Subcutaneous abdominal adipose tissue (tissue), 5 donors: ENCODE results near the gene NAIF1.

Experiments used
- H3K27ac ChIP-seq: one replicate; pipeline ENCODE4 v1.7.0; 2013; ENCODE audit warnings: low read depth, mild to moderate bottlenecking, inconsistent platforms, low read length, moderate library complexity
- H3K27me3 ChIP-seq, 5 donors: one replicate each; pipeline ENCODE4 v1.7.0; 2013; ENCODE audit warnings: low read length in 5 of 5, inconsistent platforms in 1 of 5; ENCODE audit not compliant: control insufficient read depth in 5 of 5, insufficient read depth in 4 of 5
- H3K36me3 ChIP-seq, 5 donors: one replicate each; pipeline ENCODE4 v1.7.0; 2013; ENCODE audit warnings: low read length in 5 of 5; ENCODE audit not compliant: control insufficient read depth in 5 of 5, insufficient read depth in 5 of 5
- H3K4me1 ChIP-seq, 5 donors: one replicate each; pipeline ENCODE4 v1.7.0; 2013; ENCODE audit warnings: low read length in 5 of 5, mild to moderate bottlenecking in 3 of 5, moderate library complexity in 1 of 5; ENCODE audit not compliant: control insufficient read depth in 5 of 5, insufficient read depth in 5 of 5
- H3K4me3 ChIP-seq, 5 donors: one replicate each; pipeline ENCODE4 v1.7.0; 2013; ENCODE audit warnings: low read length in 5 of 5, low read depth in 1 of 5
- H3K9ac ChIP-seq, 5 donors: one replicate each; pipeline ENCODE4 v1.7.0; 2013; ENCODE audit warnings: low read length in 5 of 5, mild to moderate bottlenecking in 4 of 5, moderate library complexity in 3 of 5
- H3K9me3 ChIP-seq, 5 donors: one replicate each; pipeline ENCODE4 v1.7.0; 2013; ENCODE audit warnings: low read length in 5 of 5; ENCODE audit not compliant: control insufficient read depth in 5 of 5
- donor health status: healthy.
- donor health status: healthy.
- donor health status: healthy.
- donor health status: healthy.
- donor health status: healthy.

NAIF1 gene

DNA sequence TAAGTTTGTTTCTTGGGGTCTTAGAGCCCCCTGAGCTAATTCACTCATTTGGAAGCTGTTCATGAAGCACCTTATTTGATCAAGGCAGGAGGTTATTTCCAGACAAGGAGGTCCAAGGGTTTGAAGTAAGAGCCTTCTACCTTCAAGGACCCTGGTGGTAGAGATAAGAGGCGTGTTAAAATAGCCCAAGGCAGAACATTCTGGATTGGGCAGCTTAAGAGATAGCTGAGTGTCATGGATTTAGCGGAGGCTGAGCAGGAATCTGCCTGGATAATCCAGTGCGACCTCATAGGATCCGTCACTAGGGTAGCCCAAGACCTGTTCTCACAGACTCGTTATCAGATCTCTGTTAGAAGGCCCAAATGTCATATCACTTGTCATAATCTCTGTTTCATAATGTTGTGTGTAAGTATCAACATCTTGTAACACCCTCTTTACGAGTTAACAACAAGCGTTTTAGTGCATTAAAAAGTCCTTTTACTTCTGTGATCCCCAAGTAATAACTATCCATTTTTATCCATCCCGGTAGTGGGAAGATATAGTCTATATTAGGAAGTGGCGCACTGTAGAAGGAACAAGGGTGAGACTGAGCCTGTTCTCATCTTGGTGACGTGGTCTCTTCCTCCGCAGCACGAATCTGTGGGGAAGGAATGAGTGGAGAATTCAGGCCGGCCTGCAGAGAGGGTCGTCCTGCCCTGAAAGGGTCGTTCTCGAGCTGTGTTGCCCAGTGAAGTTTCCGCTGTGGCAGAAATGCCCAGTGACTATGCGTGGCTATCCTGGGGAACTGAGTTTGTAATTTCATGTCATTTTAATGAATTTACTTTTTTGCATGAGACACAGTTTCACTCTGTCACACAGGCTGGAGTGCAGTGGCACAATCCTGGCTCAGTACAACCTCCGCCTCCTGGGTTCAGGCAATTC lies 29.8 kb upstream of the NAIF1 start:
- peaks cover 0 to 15% (median 6%) of the 10 kb centered on the region in 5 donors for H3K36me3 ChIP-seq
- H3K4me3 ChIP-seq = peak overlapping the region in 1 of 5 donors; percentile 83
- no peaks in the 10 kb centered on the region for H3K9me3 ChIP-seq
- H3K27ac ChIP-seq = no peak overlapping the region
- H3K27me3 ChIP-seq = no peaks in the 10 kb centered on the region
- H3K4me1 ChIP-seq = peaks cover 45 to 82% (median 64%) of the 10 kb centered on the region in 5 donors
- peak overlapping the region in 2 of 5 donors; percentile 76 to 91 for H3K9ac ChIP-seq

DNA sequence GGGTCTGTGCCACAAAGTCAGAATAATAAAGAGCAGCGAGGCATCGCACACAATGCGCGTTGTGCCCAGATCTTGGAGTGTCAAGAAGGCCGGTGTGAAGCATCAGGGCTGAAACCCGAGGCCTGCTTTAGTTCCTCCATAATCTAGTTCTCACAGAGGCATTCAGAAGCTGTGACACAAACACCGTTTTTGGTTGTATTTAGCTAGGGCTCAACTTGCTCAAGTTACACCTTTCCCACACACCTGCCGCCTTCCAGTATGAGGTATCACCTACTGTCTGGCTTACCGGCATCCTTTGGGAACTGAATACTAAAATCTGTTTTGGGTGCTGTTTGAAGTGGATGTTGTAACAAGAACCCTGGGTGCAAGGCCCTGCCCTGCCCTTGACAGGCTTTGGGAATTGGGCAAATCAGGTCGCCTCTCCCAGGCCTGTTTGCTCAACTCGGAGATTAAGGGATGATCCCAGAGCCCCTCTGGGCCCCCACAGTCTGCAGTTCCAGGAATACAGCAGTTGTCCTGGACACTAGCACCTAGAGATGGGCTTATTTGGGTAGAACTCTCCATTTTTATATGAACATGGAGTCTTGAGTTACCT lies 27.9 kb upstream of the NAIF1 start:
- Histone ChIP-seq H3K9ac (peak overlapping the region; percentile 12 to 67 (median 47)), H3K4me1 (peaks cover 33 to 76% (median 54%) of the 10 kb centered on the region in 5 donors)

DNA sequence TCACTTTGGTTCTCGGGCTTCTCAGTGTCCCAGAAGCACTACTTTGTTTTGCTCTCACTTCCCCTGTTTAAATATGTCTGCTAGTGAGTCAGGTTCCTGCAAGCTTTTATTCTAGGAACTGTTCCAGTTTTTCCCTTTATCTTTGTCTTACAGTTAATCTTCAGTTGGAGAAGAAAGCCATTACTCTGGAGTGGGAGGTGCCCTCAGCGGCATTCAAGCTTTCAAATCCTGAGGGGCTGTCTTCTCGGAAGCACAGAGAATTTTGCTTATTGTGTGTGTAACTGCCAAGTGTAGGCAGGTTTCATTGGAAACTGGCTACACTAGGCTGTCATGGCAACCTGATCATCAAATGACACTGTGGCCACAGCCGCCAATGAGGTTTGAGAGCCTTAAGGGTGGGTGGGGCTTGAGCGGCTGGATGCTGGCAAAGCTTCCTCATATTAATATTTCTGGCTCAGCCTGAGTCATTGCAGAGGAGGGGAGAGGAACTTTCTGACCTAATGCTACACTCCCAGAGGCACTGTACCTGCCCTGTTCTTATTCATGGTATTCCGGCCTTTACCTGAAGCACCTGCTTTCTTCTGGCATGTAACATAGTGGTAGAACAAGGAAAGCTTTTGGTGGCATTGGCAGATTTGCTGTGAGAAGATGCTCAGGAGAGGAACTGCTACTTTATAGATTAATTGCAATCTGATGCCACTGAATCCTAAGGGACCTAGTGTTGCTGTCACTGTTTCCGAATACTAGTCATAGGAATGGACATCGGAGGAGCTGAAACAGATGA lies 27.2 kb upstream of the NAIF1 start:
- peaks cover 31 to 69% (median 47%) of the 10 kb centered on the region in 5 donors for H3K4me1 ChIP-seq
- no peaks in the 10 kb centered on the region for H3K9me3 ChIP-seq
- peak overlapping the region; percentile 12 to 67 (median 47) for H3K9ac ChIP-seq
- peak overlapping the region; percentile 97 for H3K27ac ChIP-seq
- H3K36me3 ChIP-seq = peaks cover 0 to 3% (median 0%) of the 10 kb centered on the region in 5 donors
- H3K4me3 ChIP-seq = peak overlapping the region in 3 of 5 donors; percentile 2 to 27 (median 13)
- H3K27me3 ChIP-seq = no peaks in the 10 kb centered on the region

More for the DNA sequence above, 27.9 kb upstream of the NAIF1 start:
- H3K4me3 ChIP-seq = peak overlapping the region in 2 of 5 donors; percentile 3 to 13
- peaks cover 0 to 3% (median 0%) of the 10 kb centered on the region in 5 donors for H3K36me3 ChIP-seq
- H3K9me3 ChIP-seq = no peaks in the 10 kb centered on the region
- H3K27me3 ChIP-seq = no peaks in the 10 kb centered on the region
- H3K27ac ChIP-seq = peak overlapping the region; percentile 97

DNA sequence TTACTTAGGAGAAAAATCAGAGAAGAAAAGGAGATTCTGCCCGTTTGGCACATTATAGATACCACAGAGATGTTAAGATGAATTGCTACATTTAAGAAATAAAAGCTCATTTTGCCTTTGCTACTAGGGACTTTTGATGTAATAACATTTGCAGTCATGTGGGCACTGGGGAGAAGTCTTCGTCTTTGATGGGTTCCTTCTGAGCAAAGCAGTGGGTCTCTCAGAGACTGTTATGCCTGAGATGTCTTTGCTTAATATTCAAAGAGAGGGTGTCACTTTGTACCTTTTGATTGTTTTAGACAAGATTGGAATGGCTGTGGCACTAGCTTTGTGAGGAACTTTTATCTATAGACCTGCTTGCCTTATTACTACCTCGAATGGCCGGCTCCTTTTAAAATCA lies 25.9 kb upstream of the NAIF1 start:
- no peak overlapping the region for H3K9ac ChIP-seq
- H3K27ac ChIP-seq = peak overlapping the region; percentile 97

DNA sequence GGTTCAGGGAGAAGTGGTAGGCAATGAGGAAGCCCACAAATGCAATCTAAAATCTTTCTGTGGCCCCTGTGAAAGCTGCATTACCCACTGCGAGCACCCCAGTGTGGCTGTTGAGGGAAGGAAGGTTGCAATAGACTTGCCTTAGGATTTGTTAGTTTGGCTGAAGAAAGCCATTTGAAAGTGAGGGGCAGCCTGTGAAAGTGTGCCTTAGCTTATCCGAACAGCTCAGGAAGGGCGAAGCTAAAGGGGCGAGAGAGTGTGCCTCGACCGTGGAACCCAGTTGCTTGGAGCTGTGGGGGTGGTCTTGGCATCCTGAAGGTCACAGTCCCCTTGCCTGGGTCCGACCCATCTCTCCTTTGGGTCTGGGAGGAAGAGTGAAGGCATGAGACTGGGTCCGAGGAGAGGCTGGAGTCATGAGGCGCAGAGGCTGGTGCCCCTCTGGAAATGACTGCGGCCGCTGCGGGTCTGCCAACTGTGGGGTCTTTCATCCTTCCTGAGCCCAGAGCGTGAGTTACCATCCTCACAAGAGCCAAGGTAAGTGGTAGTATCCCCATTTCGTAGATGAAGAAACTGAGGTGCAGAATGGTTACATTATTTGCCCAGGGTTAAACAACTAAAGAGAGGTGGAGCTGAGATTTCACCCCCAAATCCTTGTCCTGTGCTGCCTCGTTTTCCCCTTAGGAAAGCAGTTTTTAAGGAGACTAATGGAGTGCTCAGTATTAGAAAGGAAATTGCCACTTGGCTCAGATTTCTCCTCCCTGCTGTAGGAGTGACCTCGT lies 25.3 kb upstream of the NAIF1 start:
- Histone ChIP-seq H3K9ac (no peak overlapping the region), H3K9me3 (no peaks in the 10 kb centered on the region), H3K4me1 (peaks cover 20 to 49% (median 37%) of the 10 kb centered on the region in 5 donors), H3K27ac (peak overlapping the region; percentile 97), H3K27me3 (no peaks in the 10 kb centered on the region), H3K4me3 (no peak overlapping the region), H3K36me3 (peaks cover 0 to 3% (median 0%) of the 10 kb centered on the region in 5 donors)

More for the DNA sequence above, 25.9 kb upstream of the NAIF1 start:
- peaks cover 24 to 56% (median 43%) of the 10 kb centered on the region in 5 donors for H3K4me1 ChIP-seq
- peaks cover 0 to 3% (median 0%) of the 10 kb centered on the region in 5 donors for H3K36me3 ChIP-seq
- H3K9me3 ChIP-seq = no peaks in the 10 kb centered on the region
- H3K4me3 ChIP-seq = no peak overlapping the region
- H3K27me3 ChIP-seq = no peaks in the 10 kb centered on the region

DNA sequence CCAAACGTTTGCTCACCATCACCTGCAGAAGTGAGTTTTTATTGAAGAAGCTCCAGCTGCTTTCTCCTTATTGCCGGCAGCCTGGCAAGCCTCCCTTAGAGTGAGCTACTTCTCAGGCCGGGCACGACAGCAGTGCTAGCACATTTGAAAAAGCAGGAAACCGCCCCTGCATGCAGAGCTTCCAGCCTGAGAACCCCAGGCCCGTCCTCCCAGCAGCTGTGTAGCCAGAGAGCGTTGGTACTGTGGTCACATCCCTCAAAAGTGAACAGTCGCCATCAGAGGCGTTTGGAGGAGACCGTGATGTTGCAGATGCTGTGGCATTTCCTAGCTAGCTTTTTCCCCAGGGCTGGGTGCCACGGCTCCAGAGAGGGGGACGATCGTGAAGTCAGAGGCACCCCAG lies 24.5 kb upstream of the NAIF1 start:
- H3K27me3 ChIP-seq = no peaks in the 10 kb centered on the region
- no peak overlapping the region for H3K9ac ChIP-seq
- H3K9me3 ChIP-seq = no peaks in the 10 kb centered on the region
- H3K4me3 ChIP-seq = peak overlapping the region in 2 of 5 donors; percentile 22 to 36
- no peak overlapping the region for H3K27ac ChIP-seq
- H3K36me3 ChIP-seq = peaks cover 0 to 3% (median 0%) of the 10 kb centered on the region in 5 donors
- peaks cover 20 to 45% (median 34%) of the 10 kb centered on the region in 5 donors for H3K4me1 ChIP-seq

DNA sequence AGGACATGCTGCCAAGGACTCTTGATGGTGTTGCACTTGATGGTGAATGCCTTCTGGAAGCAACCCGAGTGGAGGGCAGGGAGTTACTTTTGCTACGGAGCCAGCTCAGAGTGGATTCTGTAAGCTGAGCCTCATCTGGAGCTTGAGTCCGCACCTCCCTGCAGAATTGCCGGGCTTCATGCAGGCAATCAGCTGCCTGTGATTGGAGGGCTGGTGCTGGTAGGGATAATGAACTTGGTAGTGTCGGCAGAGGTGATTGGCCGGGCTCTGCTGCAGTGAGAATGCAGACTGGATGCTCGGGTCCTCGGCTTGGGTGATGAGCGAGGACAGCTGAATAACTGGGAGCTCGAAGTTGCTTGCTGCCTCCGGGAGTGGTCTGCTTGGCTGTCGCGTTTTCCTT lies 24.0 kb upstream of the NAIF1 start:
- no peaks in the 10 kb centered on the region for H3K27me3 ChIP-seq
- no peaks in the 10 kb centered on the region for H3K9me3 ChIP-seq
- H3K4me1 ChIP-seq = peaks cover 20 to 45% (median 34%) of the 10 kb centered on the region in 5 donors
- peak overlapping the region in 3 of 5 donors; percentile 18 to 36 (median 22) for H3K4me3 ChIP-seq
- no peak overlapping the region for H3K27ac ChIP-seq
- peaks cover 0 to 3% (median 0%) of the 10 kb centered on the region in 5 donors for H3K36me3 ChIP-seq
- no peak overlapping the region for H3K9ac ChIP-seq

DNA sequence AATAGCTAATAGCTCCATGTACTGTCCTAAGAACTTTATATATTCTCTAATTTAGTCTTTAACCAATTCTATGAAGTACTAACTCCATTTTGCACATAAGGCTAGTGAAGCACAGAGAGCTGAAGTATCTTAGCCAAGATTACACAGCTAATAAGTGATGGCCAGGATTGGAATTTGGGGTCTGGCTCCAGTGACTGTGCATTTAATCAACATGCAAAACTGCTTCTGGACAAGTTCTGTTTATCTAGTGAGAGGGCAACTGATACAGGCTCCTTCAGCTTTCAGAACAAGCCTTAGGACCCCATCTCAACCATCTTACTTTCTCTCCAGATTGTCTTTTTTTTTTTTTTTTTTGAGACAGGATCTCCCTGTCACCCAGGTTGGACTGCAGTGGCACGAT lies 22.2 kb upstream of the NAIF1 start:
- Histone ChIP-seq H3K36me3 (no peaks in the 10 kb centered on the region), H3K4me3 (no peak overlapping the region), H3K27ac (no peak overlapping the region), H3K27me3 (no peaks in the 10 kb centered on the region), H3K9ac (no peak overlapping the region), H3K9me3 (no peaks in the 10 kb centered on the region), H3K4me1 (peaks cover 12 to 34% (median 24%) of the 10 kb centered on the region in 5 donors)

DNA sequence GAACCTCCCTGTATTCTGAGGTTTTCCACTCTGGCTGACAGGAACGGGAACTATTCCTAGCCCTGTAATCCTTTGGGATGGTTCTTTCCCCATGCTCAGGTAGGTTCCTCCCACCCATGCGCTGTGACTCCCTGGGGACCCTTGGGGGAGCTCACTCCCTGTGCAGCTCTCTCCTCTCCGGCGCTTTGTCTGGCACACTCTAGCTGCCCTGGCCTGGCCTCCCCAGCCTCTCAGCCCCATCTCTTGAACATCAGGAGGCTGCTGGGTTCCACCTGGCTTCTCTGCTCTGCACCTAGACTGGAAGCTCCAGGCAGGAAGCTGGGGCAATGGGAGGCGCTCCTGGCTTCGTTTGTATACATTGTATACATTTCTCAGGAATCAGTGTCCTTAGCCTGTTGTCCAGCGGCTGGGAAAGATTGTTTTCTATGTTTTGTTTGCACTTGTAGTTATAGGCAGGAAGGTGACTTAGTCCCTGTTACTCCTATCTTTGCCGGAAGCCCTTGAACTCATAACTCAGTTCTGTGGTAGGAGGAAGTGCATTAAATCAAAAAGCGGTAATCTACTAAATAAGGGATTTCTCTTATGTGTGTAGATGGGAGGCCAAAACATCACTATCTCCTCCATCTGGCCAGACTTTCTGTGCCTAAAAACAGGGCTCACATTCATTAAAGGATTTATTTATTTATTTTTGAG lies 21.3 kb upstream of the NAIF1 start:
- H3K27ac ChIP-seq = no peak overlapping the region
- peaks cover 10 to 32% (median 22%) of the 10 kb centered on the region in 5 donors for H3K4me1 ChIP-seq
- H3K9me3 ChIP-seq = no peaks in the 10 kb centered on the region
- H3K9ac ChIP-seq = no peak overlapping the region
- H3K4me3 ChIP-seq = no peak overlapping the region
- H3K36me3 ChIP-seq = no peaks in the 10 kb centered on the region
- H3K27me3 ChIP-seq = no peaks in the 10 kb centered on the region
